GM12878 (cell line): ENCODE data around the gene ZGLP1. TPM values are rescaled to one million over a fixed set of nuclear protein-coding genes. Genes with fewer than 3 reads are reported as not detected.

Experiments
- BCL3 ChIP-seq: IDR thresholded peaks from 2 replicates; pipeline ENCODE4 v1.6.1; 2011; ENCODE audit warnings: borderline replicate concordance, low read depth, mild to moderate bottlenecking, moderate library complexity, low read length; ENCODE audit not compliant: insufficient read depth, poor library complexity, severe bottlenecking
- CBX3 ChIP-seq: fragments of 200-600 bp; sonication (generic); IDR thresholded peaks from 2 replicates; pipeline ENCODE4 v1.6.1; 2016; ENCODE audit warnings: low read depth, borderline replicate concordance
- FOXM1 ChIP-seq: IDR thresholded peaks from 2 replicates; pipeline ENCODE4 v1.6.1; 2012; ENCODE audit warnings: low read depth, mild to moderate bottlenecking, inconsistent platforms, low read length, moderate library complexity
- HCFC1 ChIP-seq: fragments of 150-350 bp; IDR thresholded peaks from 2 replicates; pipeline ENCODE4 v1.6.1; 2014; ENCODE audit warnings: low read length
- JUND ChIP-seq: IDR thresholded peaks from 2 replicates; pipeline ENCODE4 v1.6.1; 2012; ENCODE audit warnings: low read depth, mild to moderate bottlenecking, low read length, improper control_type of control experiment, moderate library complexity
- MEF2A ChIP-seq: IDR thresholded peaks from 2 replicates; pipeline ENCODE4 v1.6.1; 2011; ENCODE audit warnings: low read depth, mild to moderate bottlenecking, low read length, moderate library complexity; ENCODE audit not compliant: insufficient read depth
- NFIC ChIP-seq: IDR thresholded peaks from 2 replicates; pipeline ENCODE4 v1.6.1; 2012; ENCODE audit warnings: low read depth, mild to moderate bottlenecking, inconsistent platforms, low read length, moderate library complexity
- NFYA ChIP-seq: IDR thresholded peaks from 2 replicates; pipeline ENCODE4 v1.6.1; 2011; ENCODE audit warnings: low read depth, mild to moderate bottlenecking, low read length, improper control_type of control experiment, borderline replicate concordance
- SMAD1 ChIP-seq: fragments of 450-650 bp; IDR thresholded peaks from 2 replicates; pipeline ENCODE4 v1.6.1; 2018; ENCODE audit warnings: mild to moderate bottlenecking, low read depth; ENCODE audit not compliant: partially characterized antibody
- SMC3 ChIP-seq: IDR thresholded peaks from 2 replicates; pipeline ENCODE4 v1.6.1; 2011; ENCODE audit warnings: low read length, improper control_type of control experiment, borderline replicate concordance
- SUZ12 ChIP-seq: fragments of 200-600 bp; sonication (generic); IDR thresholded peaks from one replicate; pipeline ENCODE4 v1.6.1; 2018; ENCODE audit warnings: antibody characterized with exemption, mild to moderate bottlenecking; ENCODE audit not compliant: unreplicated experiment
- TCF12 ChIP-seq: IDR thresholded peaks from 2 replicates; pipeline ENCODE4 v1.6.1; 2011; ENCODE audit warnings: low read depth, mild to moderate bottlenecking, low read length
- TCF3 ChIP-seq: IDR thresholded peaks from 2 replicates; pipeline ENCODE4 v1.6.1; 2012; ENCODE audit warnings: low read depth, mild to moderate bottlenecking, low read length, borderline replicate concordance; ENCODE audit not compliant: insufficient read depth
- USF2 ChIP-seq: IDR thresholded peaks from 2 replicates; pipeline ENCODE4 v1.6.1; 2011; ENCODE audit warnings: low read depth, low read length, improper control_type of control experiment, borderline replicate concordance
- ZNF217 ChIP-seq: fragments of 450-650 bp; IDR thresholded peaks from 2 replicates; pipeline ENCODE4 v1.6.1; 2017; ENCODE audit warnings: antibody characterized with exemption, mild to moderate bottlenecking
- ZNF687 ChIP-seq: fragments of 450-650 bp; IDR thresholded peaks from 2 replicates; pipeline ENCODE4 v1.6.1; 2017; ENCODE audit warnings: mild to moderate bottlenecking, moderate library complexity
- polyA plus RNA-seq, 11 experiments: library from polyadenylated mRNA; depleted of rRNA in 4 of 11; unstranded in 6 of 11; stranded (reverse) in 5 of 11; fragments of >200 nt; fragmentation: Nextera tagmentation in 4 of 11; fragmentation: Illumina TruSeq in 1 of 11; extraction: Ambion mirVana in 4 of 11; extraction: Trizol in 1 of 11; gene quantifications; 1 replicate in 1 of 11; 2 replicates in 10 of 11; pipeline versions ENCODE4 v1.2.1 to v1.2.3, GENCODE V29; 2011 to 2016; ENCODE audit warnings: inconsistent platforms in 2 of 11, missing spikeins in 2 of 11, low read depth in 1 of 11
- total RNA-seq, 4 experiments: library from RNA; depleted of rRNA in 3 of 4; stranded (reverse); fragments of >200 nt in 3 of 4; fragmentation: Illumina TruSeq in 1 of 4; extraction: Trizol in 1 of 4; gene quantifications; 2 replicates each; pipeline versions ENCODE4 v1.2.1 to v1.2.3, GENCODE V29; 2013 to 2021
- TF ChIP-seq, protein P1 (sequence below): fragments of 450-650 bp; formaldehyde crosslinking; IDR thresholded peaks from 2 replicates; pipeline ENCODE4 v1.5.0; 2022; ENCODE audit warnings: mild to moderate bottlenecking, missing genetic modification characterization
- TF ChIP-seq, protein P2 (sequence below): IDR thresholded peaks from 2 replicates; pipeline ENCODE4 v1.6.1; 2012; ENCODE audit warnings: low read depth, low read length, improper control_type of control experiment

Gene ZGLP1
- total and polyA plus RNA-seq, 10 of the 15 experiments (the other 5 are each of a cell fraction or from before 2014, with no cell fraction given) = 0.29 to 5.6 (median 1.3) TPM

GRCh38 chr19:10295305-10295846, 14.2 kb downstream of the ZGLP1 start (continued):
- no peak for TF ChIP-seq USF2
- TF ChIP-seq TCF3 = 0 out of 2 replicates have a peak, but pooled peaks have one; percentile 49
- no peak; the same call in 1 of the 2 replicates for TF ChIP-seq ZNF687
- TF ChIP-seq, protein P1, sequence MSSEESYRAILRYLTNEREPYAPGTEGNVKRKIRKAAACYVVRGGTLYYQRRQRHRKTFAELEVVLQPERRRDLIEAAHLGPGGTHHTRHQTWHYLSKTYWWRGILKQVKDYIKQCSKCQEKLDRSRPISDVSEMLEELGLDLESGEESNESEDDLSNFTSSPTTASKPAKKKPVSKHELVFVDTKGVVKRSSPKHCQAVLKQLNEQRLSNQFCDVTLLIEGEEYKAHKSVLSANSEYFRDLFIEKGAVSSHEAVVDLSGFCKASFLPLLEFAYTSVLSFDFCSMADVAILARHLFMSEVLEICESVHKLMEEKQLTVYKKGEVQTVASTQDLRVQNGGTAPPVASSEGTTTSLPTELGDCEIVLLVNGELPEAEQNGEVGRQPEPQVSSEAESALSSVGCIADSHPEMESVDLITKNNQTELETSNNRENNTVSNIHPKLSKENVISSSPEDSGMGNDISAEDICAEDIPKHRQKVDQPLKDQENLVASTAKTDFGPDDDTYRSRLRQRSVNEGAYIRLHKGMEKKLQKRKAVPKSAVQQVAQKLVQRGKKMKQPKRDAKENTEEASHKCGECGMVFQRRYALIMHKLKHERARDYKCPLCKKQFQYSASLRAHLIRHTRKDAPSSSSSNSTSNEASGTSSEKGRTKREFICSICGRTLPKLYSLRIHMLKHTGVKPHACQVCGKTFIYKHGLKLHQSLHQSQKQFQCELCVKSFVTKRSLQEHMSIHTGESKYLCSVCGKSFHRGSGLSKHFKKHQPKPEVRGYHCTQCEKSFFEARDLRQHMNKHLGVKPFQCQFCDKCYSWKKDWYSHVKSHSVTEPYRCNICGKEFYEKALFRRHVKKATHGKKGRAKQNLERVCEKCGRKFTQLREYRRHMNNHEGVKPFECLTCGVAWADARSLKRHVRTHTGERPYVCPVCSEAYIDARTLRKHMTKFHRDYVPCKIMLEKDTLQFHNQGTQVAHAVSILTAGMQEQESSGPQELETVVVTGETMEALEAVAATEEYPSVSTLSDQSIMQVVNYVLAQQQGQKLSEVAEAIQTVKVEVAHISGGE (CRISPR knock-in tag) = no peak
- no peak for TF ChIP-seq BCL3
- no peak for TF ChIP-seq SMAD1
- no peak for TF ChIP-seq MEF2A
- no peak for TF ChIP-seq NFIC
- no peak for TF ChIP-seq JUND
- TF ChIP-seq TCF12 = no peak
- no peak for TF ChIP-seq NFYA
- TF ChIP-seq HCFC1 = no peak
- no peak for TF ChIP-seq ZNF217
- no peak for TF ChIP-seq SUZ12
- no peak for TF ChIP-seq SMC3
- TF ChIP-seq, protein P2, sequence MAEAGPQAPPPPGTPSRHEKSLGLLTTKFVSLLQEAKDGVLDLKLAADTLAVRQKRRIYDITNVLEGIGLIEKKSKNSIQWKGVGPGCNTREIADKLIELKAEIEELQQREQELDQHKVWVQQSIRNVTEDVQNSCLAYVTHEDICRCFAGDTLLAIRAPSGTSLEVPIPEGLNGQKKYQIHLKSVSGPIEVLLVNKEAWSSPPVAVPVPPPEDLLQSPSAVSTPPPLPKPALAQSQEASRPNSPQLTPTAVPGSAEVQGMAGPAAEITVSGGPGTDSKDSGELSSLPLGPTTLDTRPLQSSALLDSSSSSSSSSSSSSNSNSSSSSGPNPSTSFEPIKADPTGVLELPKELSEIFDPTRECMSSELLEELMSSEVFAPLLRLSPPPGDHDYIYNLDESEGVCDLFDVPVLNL = no peak
- TF ChIP-seq CBX3 = no peak
- no peak for TF ChIP-seq FOXM1
